ENCODE data around the gene DSCAML1. TPM values are rescaled to one million over a fixed set of nuclear protein-coding genes. Genes with fewer than 3 reads are reported as not detected.

The DSCAML1 gene
- total RNA-seq, 1 donor from 2014 or later: not detected

- no peak for ATAC-seq
Measured at GRCh38 chr11:117631336-117632140, 165.5 kb downstream of the DSCAML1 start.

DNA sequence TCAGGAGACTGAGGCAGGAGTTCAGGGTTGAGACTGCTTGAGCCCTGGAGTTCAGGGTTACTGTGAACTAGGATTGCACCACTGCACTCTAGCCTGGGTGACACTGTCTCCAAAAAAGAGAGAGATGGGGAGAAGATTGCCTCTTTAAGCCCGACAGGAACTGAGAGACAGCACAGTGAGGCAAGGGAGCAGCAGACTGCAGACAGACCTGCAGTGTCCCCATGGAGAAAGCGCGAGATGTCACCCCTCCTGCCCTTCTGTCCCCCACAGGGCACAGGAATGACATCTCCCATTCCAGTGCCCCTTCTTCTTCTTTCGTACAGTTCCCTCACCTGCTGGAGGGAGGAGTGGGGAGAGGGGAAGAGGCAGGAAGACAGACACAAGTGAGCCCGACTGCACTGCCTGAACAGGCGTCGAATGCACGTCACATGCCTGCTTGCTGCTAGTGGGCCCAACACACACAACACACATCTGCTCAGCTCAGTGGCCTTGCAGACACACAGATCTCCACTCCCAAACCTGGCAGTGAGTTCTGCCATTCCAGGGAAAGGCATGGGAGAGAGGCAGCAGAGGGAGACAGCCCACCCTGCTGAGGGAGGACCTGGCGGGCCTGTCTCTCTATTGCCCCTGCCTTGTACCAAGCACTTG, 167.0 kb downstream of the DSCAML1 start:
- ATAC-seq: no peak

- ATAC-seq: no peak
Measured at GRCh38 chr11:117629146-117629545, 167.9 kb downstream of the DSCAML1 start.

DNA sequence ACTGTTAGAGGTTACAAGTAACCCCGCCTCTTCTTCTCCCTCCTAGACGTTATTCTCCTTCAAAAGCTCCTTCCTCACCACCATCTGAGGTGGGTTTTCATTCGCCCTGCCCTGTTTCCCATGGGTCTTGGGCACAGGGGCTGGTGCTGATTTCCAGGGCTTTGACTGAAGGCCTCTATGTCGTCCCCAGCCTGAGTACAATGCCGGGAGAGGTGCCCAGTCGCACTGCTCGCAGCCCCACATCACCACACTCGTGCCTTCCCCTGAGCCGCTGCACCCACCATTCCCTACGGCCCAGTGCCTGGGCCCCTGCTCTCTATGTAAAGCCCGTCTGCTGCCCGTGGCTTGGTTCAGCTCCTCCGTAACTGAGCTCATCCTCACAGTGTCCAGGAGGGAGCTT, 169.8 kb downstream of the DSCAML1 start:
- ATAC-seq: no peak

GRCh38 chr11:117626576-117626975, 170.4 kb downstream of the DSCAML1 start:
- no peak for ATAC-seq

DNA sequence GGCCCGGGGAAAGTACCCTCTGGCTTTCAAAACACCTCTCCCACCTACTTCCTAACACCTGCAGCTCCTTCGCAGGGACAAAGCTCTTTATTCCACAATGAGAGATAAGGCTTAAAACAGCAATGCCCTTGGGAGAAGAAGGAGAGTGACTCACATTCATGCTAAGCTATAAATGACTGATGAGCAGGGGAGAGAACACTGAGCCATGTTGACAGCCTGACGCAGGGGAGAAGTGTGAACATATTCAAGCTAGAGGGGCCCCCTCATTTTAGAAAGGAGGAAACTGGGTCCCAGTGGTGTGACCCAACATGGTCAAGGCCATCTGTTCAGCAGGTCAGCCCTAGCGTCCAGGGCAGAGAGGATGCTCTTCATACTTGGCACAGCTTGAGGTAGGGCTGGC, 171.8 kb downstream of the DSCAML1 start:
- ATAC-seq: no peak

DNA sequence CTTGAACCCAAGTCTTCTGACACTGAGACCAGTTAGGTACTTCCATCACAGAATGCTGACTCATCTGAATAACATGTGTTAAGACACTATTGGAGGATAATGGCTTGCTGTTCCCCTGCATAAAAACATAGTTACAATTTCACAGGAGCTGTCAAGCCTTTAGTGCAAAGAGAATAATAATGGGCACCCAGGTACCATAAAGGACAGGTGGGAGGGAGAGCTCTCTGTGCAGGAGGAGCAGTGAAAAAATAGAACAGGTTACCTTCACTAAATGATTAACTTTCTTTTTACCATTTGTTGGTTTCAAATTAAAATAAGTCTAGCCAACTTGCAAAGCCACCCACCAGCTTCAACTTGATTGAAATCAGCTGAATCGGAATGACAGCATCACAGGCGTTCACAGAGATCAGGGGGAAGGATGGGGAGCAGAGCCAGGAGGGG, 173.2 kb downstream of the DSCAML1 start:
- ATAC-seq: no peak

GRCh38 chr11:117621226-117621625, 175.8 kb downstream of the DSCAML1 start:
- ATAC-seq: no peak

DNA sequence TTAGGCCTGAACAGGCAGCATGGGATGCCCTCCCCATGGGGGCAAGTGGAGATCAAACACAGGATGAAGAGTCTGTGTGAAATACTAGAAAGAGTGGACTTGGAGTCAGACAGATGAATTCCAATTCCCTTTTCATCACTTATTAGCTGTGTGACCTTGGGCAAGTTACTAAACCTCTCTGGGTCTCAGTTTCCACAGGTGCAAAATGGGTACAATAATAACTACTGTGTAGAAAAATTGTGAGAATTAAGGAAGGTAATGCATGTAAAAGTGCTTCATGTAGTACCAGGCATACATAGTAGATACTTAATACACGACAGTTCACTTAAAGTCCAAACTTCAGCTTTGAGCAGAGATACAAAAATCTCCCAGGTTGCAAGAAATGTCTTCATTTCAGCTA, 176.4 kb downstream of the DSCAML1 start:
- ATAC-seq: no peak

DNA sequence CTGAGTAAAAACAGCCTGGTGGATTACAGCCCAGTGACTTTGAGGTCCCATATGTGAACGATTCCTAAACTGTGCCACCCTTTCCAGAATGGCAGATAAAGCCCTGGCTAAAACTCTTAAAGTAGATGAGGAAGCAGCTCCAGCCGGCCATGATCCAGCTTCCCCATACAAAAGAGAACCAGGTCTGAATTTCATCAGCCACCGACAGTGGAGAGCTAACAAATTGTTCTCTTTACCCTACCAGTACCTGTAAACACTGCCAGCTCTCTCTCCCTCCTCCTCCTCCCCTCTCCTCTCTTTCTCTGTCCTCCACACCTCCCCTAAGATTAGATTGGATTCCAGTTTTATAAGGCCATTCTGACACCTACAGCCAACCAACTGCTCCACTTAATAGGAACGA, 176.9 kb downstream of the DSCAML1 start:
- ATAC-seq: no peak

DNA sequence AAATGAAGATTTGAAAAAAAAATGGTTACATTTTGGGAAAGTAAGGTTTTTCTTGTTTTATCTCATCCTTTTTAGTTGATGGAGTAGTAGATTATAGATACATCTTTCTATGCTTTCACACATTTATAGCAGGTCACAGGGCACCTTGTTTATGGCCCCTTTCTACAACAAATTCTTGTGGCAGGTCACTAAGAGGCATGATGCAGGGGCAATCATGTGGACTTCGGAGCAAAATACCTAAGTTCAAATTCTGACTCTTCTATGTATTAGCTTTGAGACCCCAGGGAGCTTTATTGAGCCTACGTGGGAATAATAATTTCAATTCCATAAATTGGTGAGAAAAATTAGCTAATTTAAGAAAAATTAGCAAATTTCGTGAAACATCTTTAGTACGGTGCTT, 177.4 kb downstream of the DSCAML1 start:
- no peak for ATAC-seq

DNA sequence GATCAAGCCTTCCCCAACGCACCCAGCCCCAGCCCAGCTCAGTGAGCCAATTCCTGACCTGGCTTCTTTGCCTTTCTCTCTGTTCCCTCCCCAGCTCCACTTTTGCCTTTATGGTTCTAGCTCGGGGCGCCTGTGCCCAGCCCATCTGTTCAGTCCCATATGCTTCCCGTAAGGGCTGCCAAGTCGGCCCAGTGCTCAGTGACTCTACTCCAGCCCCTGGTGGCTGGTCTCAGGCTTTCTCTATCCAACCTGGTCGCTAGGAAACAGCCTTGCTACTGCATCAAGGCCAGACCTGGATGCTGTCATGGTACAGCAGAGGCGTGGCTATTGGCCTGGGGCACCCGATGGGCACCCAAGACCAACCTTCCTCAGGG, 178.0 kb downstream of the DSCAML1 start:
- no peak for ATAC-seq

GRCh38 chr11:117618302-117618981, 178.6 kb downstream of the DSCAML1 start:
- ATAC-seq: no peak

DNA sequence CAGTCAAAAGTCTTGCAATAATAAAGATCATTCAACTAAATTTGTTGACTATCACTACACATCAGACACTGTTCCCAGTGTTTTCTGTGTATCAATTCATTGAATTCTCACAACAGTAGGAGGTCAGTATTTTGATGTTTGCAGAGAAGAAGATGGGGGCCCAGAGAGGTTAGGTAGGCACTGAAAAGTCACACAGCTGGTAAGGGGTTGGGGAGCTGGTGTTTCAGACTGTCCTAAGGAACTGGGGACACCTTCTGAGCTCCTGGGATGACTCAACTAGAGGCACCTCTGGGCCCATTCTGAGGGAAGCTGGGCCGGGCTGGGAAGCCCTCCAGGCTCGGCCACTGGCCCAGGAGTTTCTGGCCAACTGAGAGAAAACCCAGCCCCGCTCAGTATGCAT, 180.0 kb downstream of the DSCAML1 start:
- no peak for ATAC-seq

GRCh38 chr11:117614728-117615127, 182.3 kb downstream of the DSCAML1 start:
- ATAC-seq: no peak

DNA sequence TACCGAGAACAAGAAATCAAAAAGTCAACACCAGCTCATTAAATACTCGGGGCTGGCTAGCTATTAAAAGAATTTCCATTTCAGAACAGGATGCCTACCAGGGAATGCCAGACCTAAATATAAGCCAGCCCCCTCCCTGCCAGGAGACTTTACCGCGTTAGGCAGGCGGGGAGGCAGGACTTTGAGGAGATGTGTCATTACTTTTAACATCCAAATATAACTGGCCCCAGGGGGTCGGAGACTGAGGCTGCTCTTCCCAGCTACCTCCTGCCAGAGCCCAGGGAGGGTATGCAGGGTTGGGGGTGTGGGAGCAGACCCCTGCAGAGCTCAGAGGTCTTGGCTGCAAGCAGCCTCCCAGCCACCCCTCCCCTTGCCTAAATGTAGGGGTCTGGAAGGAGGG, 183.5 kb downstream of the DSCAML1 start:
- ATAC-seq: no peak

DNA sequence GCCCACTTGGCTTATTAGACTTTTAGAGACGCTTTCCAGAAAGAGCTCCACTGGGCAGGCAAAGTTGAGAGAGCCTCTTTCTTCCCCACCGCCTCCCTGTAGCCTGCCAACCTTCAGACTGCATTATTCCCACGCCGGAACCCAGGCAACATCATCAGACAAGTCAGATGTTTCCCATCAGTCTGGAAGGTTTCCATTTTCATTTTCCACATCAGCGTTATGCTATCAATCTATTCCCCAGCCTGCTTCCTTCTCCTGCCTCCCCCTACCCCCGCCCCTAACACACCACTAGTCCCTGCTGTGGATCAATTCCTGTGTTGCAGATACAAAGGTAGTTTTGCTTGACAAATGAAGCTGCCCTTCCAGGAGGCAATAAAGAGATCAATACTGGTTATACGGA, 184.8 kb downstream of the DSCAML1 start:
- ATAC-seq: no peak

- ATAC-seq: no peak
Measured at GRCh38 chr11:117610901-117611300, 186.1 kb downstream of the DSCAML1 start.

DNA sequence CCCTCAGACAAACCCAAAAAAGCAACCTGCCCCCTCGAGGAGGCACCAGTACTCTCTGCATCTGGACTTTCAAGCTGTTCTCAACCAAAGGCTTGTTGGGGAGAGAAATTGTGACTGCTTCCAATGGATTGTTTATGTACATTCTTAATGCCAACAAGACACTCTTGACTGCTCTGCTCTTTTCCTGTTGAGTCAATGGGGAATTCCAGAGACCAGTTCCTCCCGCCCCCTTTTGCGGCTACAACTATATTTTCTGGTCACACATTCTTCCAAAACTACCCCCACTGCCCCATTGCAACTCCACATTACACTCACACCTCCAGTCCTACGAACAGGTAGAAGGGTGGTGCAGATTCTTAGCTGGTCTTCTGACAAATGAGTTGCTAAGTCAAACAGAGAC, 187.0 kb downstream of the DSCAML1 start:
- no peak for ATAC-seq

GRCh38 chr11:117607449-117607848, 189.6 kb downstream of the DSCAML1 start:
- no peak for ATAC-seq

DNA sequence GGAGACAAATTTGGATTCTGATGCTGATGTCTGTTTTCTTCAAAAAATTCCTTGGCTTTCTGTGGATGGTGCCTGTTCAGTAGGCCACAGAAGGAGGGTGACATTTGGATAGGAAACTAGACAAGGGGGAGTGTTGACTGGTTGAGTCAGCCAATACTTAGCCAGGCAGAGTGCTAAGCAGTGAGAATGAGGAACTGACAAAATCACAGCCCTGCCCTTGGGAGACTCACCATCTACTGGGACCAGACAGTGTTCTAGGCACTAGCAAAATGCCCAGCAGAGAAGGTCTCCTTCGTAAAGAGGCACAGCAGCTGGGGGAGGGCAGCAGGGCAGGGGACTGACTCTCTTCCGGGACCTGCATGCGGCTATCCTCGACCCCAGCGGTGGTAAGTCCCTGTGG, 190.2 kb downstream of the DSCAML1 start:
- no peak for ATAC-seq

GRCh38 chr11:117606211-117606610, 190.8 kb downstream of the DSCAML1 start:
- no peak for ATAC-seq

GRCh38 chr11:117605331-117605730, 191.7 kb downstream of the DSCAML1 start:
- no peak for ATAC-seq

Data from esophagus mucosa (tissue), 1 donor.